HG03558 (cell line): ENCODE data around the gene TOGARAM2.

Experiments
- ATAC-seq: cut with Tn5 transposase; IDR thresholded peaks from one replicate; pipeline ENCODE4 v1.9.1; 2021; ENCODE audit warnings: moderate number of reproducible peaks; ENCODE audit not compliant: unreplicated experiment; ENCODE audit errors: extremely low read depth

The TOGARAM2 gene

GRCh38 chr2:29014811-29015421 lies 33.8 kb downstream of the TOGARAM2 start:
- ATAC-seq: no peak

- ATAC-seq: no peak
These were observed 34.8 kb downstream of the TOGARAM2 start for GRCh38 chr2:29015701-29016470.

- no peak for ATAC-seq
These were observed 35.4 kb downstream of the TOGARAM2 start for GRCh38 chr2:29016504-29016903.

- no peak for ATAC-seq
These were observed 36.8 kb downstream of the TOGARAM2 start for GRCh38 chr2:29017716-29018435.

- ATAC-seq: no peak
These were observed 40.8 kb downstream of the TOGARAM2 start for GRCh38 chr2:29021886-29022285.

- no peak for ATAC-seq
These were observed 41.6 kb downstream of the TOGARAM2 start for GRCh38 chr2:29022679-29023078.

- no peak for ATAC-seq
These were observed 42.1 kb downstream of the TOGARAM2 start for GRCh38 chr2:29023188-29023587.

- no peak for ATAC-seq
These were observed 43.9 kb downstream of the TOGARAM2 start for GRCh38 chr2:29024882-29025430.

- ATAC-seq: no peak
These were observed 44.6 kb downstream of the TOGARAM2 start for GRCh38 chr2:29025711-29026110.

- no peak for ATAC-seq
These were observed 49.9 kb downstream of the TOGARAM2 start for GRCh38 chr2:29031046-29031445.

- no peak for ATAC-seq
These were observed 51.1 kb downstream of the TOGARAM2 start for GRCh38 chr2:29032189-29032588.

- ATAC-seq: no peak
These were observed 52.1 kb downstream of the TOGARAM2 start for GRCh38 chr2:29033172-29033571.

GRCh38 chr2:29033656-29034055 lies 52.6 kb downstream of the TOGARAM2 start:
- ATAC-seq: no peak

- ATAC-seq: no peak
These were observed 54.1 kb downstream of the TOGARAM2 start for GRCh38 chr2:29035016-29035745.

GRCh38 chr2:29039718-29040480 lies 58.8 kb downstream of the TOGARAM2 start:
- ATAC-seq: no peak

- ATAC-seq: no peak
These were observed 59.5 kb downstream of the TOGARAM2 start for GRCh38 chr2:29040552-29040951.

- no peak for ATAC-seq
These were observed 60.1 kb downstream of the TOGARAM2 start for GRCh38 chr2:29041161-29041660.

- no peak for ATAC-seq
These were observed 61.5 kb downstream of the TOGARAM2 start for GRCh38 chr2:29042561-29043075.

GRCh38 chr2:29044459-29044858 lies 63.4 kb downstream of the TOGARAM2 start:
- ATAC-seq: no peak
